HK-2 (cell line): ENCODE measurements around the gene SYNJ2.

Experiments
- DNase-seq: peaks from one replicate; pipeline ENCODE4 v3.0.0-alpha.2; 2018; ENCODE audit not compliant: unreplicated experiment

The SYNJ2 gene

GRCh38 chr6:158081657-158081935 is 99.9 kb downstream of the SYNJ2 start:
- DNase-seq, result no peak

- no peak for DNase-seq
Measured at GRCh38 chr6:158083455-158084325, 102.0 kb downstream of the SYNJ2 start.

- DNase-seq, result no peak
Measured at GRCh38 chr6:158085261-158086053, 103.8 kb downstream of the SYNJ2 start.

DNA sequence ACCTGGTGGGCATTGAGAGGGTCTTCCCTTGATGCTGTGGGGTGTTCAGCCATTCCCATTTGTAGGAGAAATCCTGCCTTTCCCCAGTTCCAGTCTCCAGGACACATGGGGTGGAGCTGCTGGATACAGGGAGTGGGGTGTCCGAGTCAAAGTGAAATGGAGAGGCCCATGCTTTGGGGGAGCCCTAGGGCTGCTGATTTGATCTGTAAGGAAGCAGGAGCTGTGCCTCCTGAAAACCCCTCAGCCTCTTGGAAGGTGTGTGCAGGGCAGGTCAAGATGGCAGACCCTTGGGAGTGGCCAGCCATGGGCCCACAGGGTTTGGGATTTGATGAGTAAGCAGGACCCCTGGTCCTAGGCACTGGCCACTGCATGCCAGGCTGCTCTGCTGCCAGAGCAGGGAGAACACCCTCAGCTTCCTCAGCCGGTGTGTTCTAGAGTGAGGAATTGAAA is 104.4 kb downstream of the SYNJ2 start:
- DNase-seq, result no peak

- DNase-seq, result no peak
Measured at GRCh38 chr6:158086504-158087223, 105.0 kb downstream of the SYNJ2 start.

- DNase-seq, result no peak
Measured at GRCh38 chr6:158087224-158087867, 105.7 kb downstream of the SYNJ2 start.

DNA sequence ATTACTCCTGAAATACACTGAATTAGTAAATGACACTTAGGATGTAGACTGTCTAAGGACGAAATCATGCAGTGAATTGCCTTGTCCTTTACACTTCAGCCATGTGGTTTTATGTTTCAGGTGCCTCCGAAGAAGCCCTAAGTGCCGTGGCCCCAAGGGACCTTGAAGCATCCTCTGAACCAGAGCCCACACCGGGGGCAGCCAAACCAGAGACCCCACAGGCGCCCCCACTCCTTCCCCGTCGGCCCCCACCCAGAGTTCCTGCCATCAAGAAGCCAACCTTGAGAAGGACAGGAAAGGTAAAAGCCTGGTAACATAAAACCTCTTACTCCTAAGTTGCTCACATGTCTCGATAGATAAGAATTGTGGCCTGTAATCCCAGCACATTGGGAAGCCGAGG is 111.1 kb downstream of the SYNJ2 start:
- no peak for DNase-seq

GRCh38 chr6:158095031-158095430 is 113.4 kb downstream of the SYNJ2 start:
- DNase-seq, result no peak

DNA sequence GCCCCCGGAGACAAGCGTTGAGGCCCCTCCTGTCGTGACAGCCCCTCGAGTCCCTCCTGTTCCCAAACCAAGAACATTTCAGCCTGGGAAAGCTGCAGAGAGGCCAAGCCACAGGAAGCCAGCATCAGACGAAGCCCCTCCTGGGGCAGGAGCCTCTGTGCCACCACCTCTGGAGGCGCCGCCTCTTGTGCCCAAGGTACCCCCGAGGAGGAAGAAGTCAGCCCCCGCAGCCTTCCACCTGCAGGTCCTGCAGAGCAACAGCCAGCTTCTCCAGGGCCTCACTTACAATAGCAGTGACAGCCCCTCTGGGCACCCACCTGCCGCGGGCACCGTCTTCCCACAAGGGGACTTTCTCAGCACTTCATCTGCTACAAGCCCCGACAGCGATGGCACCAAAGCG is 114.0 kb downstream of the SYNJ2 start:
- no peak for DNase-seq

DNA sequence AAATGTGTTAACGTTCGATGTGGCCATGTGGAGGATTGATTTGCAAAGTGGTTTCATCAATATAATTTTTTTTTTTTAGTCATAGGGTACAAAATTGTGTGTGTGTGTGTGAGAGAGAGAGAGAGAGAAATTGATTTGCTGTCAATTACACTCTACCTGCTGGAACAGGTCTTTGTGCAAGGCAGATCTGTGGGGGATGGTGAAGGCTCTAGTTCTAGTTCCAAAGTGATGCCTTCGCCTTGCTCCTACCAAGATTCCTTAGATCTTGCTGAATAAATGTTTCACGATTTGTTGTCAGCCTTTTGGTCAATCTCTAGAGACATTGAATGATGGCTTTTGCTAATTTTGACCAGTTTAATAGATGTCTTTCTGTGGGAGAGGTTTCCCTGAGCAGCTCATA is 121.6 kb downstream of the SYNJ2 start:
- no peak for DNase-seq

- DNase-seq, result no peak
Measured at GRCh38 chr6:158104696-158105095, 123.0 kb downstream of the SYNJ2 start.

DNA sequence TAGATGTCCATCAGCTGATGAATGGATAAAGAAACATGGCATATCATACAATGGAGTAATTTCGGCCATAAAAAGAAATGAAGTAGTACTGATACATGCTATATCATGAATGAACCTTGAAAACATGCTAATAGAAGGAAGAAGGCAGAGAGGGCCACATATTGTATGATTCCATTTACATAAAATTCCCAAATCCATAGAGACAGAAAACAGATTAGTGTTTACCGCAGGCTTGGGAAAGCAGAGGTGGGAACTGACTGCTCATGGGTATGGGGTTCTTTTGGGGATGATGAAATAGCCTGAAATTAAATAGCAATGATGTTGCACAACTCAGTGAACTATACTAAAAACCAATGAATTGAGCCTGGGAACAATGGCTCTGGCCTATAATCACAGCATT is 128.1 kb downstream of the SYNJ2 start:
- DNase-seq, result no peak

DNA sequence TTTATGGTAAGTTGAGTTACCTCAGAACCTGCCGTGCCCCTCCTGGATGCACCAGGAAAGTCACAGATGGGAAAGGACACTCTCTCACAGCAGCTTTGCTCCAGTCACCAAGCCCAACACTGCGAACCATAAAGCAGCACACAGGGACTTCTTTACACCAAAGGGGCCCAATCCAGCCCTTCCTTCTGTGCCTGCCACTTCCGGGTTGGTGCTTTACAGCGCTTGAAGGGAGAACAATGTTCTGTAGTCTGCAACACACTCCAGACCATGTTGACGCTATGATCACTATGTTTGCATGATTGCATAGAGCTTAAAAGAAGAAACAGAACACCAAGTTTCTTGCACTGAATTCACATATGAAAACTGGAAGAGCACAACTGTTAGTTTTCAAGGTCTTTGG is 129.3 kb downstream of the SYNJ2 start:
- DNase-seq, result no peak

DNA sequence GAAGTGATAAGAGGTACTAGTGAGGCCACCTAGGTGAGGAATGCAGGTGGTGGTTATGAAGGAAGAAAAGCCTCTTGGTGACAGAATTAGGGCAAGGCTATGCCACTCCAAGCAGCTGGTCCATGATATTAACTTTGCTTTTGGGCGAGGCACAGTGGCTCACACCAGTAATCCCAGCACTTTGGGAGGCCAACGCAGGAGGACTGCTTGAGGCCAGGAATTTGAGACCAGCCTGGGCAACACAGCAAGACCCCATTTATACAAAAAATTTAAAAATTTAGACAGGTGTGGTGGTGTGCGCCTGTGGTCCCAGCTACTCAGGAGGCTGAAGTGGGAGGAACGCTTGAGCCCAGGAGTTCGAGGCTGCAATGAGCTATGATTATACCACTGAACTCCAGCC is 130.3 kb downstream of the SYNJ2 start:
- no peak for DNase-seq

DNA sequence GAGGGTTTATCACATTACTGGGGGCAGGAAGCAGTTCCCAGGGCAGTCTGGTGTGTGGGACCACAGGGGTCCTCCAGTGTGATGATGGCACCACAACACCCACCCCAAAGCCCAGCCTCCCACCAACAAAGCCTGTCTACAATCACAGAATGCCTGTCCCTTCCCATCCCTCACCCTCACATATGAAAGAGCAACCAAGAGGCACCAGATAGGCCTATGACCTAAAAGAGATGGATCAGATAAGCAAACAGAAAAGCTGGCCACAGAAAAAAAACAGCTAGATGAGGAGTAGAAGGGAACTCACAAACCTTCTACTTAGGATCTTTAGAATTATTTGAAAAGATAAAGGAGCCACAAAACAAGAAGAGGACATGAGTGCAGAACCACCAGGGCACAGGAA is 132.1 kb downstream of the SYNJ2 start:
- no peak for DNase-seq

GRCh38 chr6:158115102-158115501 is 133.4 kb downstream of the SYNJ2 start:
- no peak for DNase-seq

- DNase-seq, result no peak
Measured at GRCh38 chr6:158115508-158115907, 133.8 kb downstream of the SYNJ2 start.

DNA sequence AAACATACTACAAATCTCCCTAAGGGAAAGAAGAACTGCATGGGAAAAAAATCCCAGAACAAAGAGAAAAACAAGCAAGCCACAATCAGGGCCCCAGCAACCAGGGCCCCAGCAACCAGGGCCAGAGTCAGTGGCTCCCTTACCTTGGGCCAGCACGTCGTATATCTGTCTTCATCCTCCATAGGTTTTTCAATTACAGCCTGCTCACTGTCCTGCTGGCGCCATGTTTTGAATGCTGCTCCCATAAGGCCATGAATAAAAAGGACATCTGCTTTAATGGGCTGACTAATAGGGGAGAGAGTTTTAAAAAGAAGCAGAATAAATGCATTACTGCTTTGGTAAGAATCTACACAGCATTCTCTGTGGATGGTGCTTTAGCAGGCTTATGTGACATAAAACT is 137.2 kb downstream of the SYNJ2 start:
- DNase-seq, result no peak

- no peak for DNase-seq
Measured at GRCh38 chr6:158121335-158121734, 139.7 kb downstream of the SYNJ2 start.

DNA sequence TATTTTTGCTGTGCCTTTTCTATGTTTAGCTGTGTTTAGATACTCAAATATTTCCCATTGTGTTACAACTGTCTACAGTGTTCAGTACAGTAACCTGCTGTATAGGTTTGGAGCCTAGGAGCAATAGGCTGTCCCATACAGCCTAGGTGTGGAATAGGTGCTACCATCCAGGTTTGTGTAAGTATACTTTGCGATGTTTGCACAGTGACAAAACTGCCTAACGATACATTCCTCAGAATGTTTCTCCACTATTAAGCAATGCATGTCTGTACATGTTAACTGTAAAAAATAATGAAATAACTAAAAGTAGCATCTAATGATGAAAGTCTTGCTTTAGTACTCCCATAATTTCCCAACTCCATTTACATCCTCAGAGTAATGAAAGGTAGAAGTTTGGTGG is 140.4 kb downstream of the SYNJ2 start:
- no peak for DNase-seq

- no peak for DNase-seq
Measured at GRCh38 chr6:158124288-158124687, 142.6 kb downstream of the SYNJ2 start.

DNA sequence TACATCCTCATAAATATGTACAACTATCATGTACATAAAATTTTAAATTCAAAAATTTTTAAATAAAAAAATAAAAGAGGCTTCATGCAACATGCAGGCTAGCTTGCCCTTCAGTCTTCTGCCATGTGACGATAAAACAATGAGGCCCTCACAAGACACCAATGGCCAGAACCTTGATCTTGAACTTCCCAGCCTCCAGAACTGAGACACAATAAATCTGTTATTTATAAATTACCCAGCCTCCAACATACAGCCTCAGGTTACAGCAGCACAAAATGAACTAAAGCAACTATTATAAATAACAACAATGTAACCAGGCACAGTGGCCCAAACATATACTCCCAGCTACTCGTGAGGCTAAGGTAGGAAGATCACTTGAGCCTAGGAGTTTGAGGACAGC is 143.6 kb downstream of the SYNJ2 start:
- no peak for DNase-seq
